Upper lobe of left lung (tissue), 4 donors: Measurements from ENCODE around the gene FOXF2.

Experiments used
- CTCF ChIP-seq, 6 experiments: fragments of 450-650 bp in 4 of 6; fragments of 200-600 bp in 2 of 6; sonication (generic) in 2 of 6; IDR thresholded peaks; one replicate each; pipeline ENCODE4 v1.5.1; 2016 to 2019; ENCODE audit warnings: antibody characterized with exemption in 6 of 6
- POLR2A ChIP-seq, 4 donors: fragments of 450-650 bp; IDR thresholded peaks; one replicate each; pipeline ENCODE4 v1.5.1; 2016 to 2017; ENCODE audit warnings: antibody characterized with exemption in 4 of 4, mild to moderate bottlenecking in 2 of 4

DNA sequence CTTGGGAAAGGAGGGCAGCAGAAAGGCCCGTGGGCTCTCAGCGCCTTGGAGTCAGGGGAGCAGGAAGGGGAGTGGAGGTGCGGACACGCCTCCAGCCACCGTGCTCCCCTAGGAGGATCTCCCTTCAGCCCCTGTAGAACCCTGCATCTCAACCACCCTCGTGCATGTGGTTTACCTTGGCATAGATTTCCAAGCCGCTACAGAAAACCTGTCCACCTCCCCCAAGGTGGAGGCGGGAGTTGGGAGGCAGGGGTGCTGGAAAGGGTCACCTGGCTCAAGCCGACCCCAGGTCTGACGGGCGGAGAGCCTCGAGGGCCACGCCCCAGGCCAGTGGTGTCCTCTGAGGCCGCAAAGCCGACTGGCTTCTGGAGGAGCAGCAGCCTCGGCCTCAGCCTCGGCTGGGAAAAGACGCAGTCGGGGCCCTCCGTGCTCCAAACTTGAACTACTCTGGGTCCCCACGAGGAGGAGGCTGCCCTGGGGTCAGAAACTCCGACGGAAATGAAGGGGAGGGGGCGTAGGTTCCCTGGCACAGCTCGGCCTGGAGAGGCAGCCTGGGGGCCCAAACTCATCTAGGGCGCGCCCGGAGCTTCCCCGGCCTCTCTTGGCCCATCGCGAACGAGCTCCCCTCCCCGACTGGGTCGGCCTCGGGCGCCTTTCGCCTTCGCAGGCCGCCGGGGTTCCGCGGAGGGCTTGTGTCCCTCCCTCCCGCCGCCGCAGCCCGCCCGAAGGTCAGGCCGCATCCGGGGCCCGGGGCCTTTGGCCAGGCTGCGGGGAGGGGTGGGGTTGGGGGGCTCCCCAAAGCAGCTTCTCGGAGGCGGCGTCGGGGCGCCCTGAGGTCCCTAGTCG is 6.3 kb upstream of the FOXF2 start:
- TF ChIP-seq CTCF (IDR thresholded peaks at IDR 0.05) (no peak), POLR2A (IDR thresholded peaks at IDR 0.05) (no peak)
